NOMO-1 treated with dmso at 0.1 percent for 144 hours (cell line): ENCODE results near the gene IFT88.

Experiments used
- DNase-seq: peaks from one replicate; lab custom pipeline; 2025; ENCODE audit not compliant: unreplicated experiment; lab: John Stamatoyannopoulos, UW

Gene IFT88

GRCh38 chr13:20714161-20714560 is 147.2 kb downstream of the IFT88 start:
- no peak for DNase-seq

- DNase-seq: no peak
These were observed 147.8 kb downstream of the IFT88 start for GRCh38 chr13:20714563-20715329.

- no peak for DNase-seq
These were observed 148.4 kb downstream of the IFT88 start for GRCh38 chr13:20715330-20715712.

DNA sequence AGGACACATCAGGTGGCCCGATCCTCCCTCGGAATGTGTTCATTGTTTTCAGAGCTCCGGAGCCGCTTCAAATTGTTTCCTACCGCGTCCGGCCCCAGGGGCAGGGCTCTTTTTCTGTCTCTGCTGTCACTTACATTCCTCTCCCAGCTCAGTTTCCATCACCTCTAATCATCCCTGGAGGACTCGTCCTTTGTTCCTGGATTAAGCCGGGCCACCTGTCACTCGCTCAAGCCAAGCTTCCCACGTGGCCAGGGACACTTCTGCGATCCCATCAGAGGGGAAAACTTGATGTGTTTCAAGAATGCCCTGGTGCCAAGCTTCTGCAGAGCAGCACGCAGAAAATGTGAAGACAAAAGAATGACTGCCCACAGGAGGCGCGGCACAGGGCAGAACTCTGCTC is 150.0 kb downstream of the IFT88 start:
- no peak for DNase-seq

GRCh38 chr13:20717581-20718542 is 150.9 kb downstream of the IFT88 start:
- DNase-seq: no peak

- DNase-seq: no peak
These were observed 152.1 kb downstream of the IFT88 start for GRCh38 chr13:20718958-20719566.

DNA sequence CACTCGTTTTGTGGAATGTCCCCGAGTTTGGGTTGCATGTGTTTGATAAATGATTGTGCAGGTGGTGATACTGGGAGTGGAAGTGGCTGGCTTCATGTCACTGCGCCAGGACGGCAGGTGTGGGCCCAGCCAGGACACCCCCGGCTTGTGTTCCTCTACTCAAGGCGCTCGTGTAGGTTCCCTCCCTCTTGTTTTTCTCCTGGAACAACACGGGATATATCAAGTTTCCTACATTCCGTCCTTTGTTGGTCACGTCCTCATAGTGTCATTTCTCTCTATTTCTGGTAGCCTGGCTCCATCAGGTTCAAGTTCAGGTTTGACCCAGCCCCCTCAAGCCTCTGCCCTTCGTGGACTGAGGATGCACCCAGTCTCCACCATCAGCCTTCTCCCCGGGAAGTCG is 152.8 kb downstream of the IFT88 start:
- DNase-seq: no peak

GRCh38 chr13:20720499-20720898 is 153.5 kb downstream of the IFT88 start:
- no peak for DNase-seq

DNA sequence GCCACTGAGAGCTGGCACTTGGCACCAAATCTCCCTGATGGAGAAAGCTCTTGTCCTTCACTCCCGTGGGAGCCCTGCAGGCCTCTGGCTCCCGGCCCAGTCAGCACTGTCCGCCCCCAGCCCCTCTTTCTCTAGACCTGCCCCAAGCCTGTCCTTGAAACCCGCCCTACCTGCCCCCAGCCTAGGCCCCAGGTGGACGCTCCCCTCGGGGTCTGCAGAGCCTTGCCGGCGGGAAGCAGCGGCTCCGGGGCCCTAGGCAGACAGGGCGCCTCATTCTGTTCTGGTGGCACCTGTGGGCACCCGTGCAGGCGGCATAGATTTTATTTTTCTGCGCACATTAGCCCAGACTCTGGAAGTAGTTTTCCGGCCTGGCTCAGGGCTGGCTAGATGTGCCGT is 154.1 kb downstream of the IFT88 start:
- DNase-seq: no peak

DNA sequence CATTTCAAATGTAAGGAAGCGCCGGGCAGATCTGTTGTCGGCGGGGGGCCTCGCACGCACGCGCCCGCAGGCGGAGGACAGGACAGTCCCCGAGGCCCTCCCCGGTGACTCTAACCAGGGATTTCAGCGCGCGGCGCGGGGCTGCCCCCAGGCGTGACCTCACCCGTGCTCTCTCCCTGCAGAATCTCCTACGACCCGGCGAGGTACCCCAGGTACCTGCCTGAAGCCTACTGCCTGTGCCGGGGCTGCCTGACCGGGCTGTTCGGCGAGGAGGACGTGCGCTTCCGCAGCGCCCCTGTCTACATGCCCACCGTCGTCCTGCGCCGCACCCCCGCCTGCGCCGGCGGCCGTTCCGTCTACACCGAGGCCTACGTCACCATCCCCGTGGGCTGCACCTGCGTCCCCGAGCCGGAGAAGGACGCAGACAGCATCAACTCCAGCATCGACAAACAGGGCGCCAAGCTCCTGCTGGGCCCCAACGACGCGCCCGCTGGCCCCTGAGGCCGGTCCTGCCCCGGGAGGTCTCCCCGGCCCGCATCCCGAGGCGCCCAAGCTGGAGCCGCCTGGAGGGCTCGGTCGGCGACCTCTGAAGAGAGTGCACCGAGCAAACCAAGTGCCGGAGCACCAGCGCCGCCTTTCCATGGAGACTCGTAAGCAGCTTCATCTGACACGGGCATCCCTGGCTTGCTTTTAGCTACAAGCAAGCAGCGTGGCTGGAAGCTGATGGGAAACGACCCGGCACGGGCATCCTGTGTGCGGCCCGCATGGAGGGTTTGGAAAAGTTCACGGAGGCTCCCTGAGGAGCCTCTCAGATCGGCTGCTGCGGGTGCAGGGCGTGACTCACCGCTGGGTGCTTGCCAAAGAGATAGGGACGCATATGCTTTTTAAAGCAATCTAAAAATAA is 154.7 kb downstream of the IFT88 start:
- DNase-seq: no peak

DNA sequence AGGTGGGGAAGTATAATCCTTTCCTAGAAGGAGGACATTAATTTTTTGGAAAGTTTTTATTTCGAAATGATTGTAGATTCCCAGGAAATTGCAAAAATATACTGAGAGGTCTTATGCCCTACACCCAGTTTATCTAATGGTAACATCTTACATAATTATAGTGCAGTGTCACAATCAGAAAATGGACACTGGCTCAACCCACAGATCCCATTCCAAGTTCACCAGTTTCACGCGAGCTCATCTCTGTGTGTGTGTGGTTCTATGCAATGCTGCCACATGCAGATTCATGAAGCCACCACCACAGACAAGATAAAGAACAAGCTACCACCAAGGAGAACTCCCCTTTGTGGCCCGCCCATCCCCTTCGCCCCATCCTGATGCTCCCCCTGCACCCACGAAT is 160.9 kb downstream of the IFT88 start:
- no peak for DNase-seq

DNA sequence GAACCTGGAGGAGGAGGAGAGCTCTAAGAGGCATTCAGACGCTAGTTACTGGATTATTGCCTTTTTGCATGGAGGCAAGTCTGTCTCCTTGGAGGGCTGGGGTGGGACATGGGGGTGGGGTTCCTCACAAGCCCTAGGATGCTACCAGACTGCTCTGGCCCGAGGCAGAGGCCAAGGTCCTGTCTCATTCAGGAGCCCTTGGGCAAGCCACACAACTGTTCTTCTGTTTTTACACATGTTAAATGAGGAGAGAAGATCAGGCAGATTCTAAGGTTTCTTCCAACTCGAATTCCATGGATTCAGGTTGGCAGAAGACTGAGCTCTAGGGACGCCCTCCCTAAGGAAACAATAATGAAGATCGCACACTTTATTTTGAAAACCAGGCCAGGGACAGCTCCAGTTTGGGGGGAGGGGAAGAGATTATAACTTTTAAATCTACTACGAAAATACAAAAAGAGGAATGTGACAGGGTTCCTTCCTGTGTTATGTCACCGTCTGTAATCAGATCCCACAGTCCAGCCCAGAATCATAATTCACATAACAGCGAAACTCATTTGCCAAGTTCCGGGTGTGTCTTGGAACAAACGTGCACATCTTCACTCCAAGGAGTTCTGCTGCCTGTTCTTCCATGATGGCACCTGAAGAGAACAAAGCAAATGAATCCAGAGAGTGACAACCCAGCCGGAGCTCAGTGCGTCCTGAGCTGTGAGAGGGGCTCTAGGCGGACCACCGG is 161.8 kb downstream of the IFT88 start:
- no peak for DNase-seq

DNA sequence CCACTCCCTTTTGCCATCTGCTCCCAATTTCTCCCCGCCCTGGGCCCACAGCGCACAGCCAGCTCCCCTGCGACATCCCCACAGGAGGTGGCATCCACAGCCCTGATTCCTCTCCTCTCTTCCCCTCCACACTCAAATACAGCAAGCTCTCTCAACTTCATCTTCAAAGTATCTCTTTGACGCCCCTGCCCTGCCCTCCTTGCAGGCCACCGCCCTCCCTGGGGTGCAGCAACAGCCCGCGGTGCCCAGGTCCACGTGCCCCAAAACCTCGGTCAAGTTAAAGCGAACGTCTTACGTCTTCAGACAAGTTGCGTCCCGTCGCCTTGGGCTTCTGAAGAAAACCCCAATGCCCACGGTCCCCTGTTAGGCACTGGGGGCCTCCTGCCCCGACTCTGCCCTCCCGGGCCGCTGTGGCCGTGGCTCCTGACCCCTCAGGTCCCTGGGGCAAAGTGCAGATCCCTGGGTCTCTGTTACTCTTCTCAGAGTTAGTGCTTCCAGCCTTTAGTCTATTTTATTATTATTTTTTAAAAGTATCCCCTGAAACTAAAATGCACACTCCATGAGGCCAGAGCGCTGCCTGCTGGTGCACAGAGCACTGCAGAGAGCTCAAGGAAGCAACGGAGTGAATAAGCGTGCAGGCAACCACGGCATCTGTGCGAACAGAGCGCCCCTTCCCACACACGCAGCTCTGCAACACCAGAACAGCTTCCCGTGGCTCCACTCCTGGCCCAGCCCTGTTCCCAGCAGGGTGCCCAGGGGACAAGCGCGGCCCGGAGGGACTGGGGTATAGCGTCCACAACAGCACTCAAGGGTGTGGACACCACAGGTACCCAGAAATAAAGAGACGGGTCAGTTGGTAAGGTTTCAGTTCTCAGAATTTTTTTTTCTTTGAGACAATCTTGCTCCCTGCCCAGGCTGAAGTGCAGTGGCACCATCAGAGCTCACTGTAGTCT is 163.0 kb downstream of the IFT88 start:
- no peak for DNase-seq

GRCh38 chr13:20738616-20739015 is 171.7 kb downstream of the IFT88 start:
- no peak for DNase-seq

- DNase-seq: no peak
These were observed 173.1 kb downstream of the IFT88 start for GRCh38 chr13:20740021-20740420.
